GM13976 (cell line): Measurements from ENCODE around the gene ZAP70.

Experiments
- DNase-seq: peaks from one replicate; pipeline ENCODE4 v3.0.0; 2012; ENCODE audit warnings: low spot score
- CTCF ChIP-seq: IDR thresholded peaks from 2 replicates; pipeline ENCODE4 v1.5.1; 2012; ENCODE audit warnings: borderline replicate concordance, mild to moderate bottlenecking; ENCODE audit not compliant: insufficient read depth; ENCODE audit errors: extremely low read depth, missing control alignments, control extremely low read depth
- in situ Hi-C: fragments of 300-500 bp; cut with MboI; formaldehyde crosslinking; loops from one replicate; pipeline ENCODE4 v1.12.0; 2022; ENCODE audit warnings: low sequenced_read_pairs, mixed read lengths, inconsistent platforms; ENCODE audit not compliant: unreplicated experiment

The ZAP70 gene

GRCh38 chr2:97716695-97717612, 3.6 kb downstream of the ZAP70 start:
- no peak for DNase-seq
- TF ChIP-seq CTCF, result no peak
- in situ Hi-C loops, result no loop called here

- no peak for TF ChIP-seq CTCF
- no peak for DNase-seq
- in situ Hi-C loops, result no loop called here
These were observed 4.2 kb downstream of the ZAP70 start for GRCh38 chr2:97717613-97717995.

GRCh38 chr2:97718051-97718882, 4.9 kb downstream of the ZAP70 start:
- in situ Hi-C loops, result no loop called here
- peak; percentile 77 for DNase-seq
- TF ChIP-seq CTCF, result no peak

GRCh38 chr2:97718942-97719341, 5.6 kb downstream of the ZAP70 start:
- DNase-seq, result no peak
- no peak for TF ChIP-seq CTCF
- in situ Hi-C loops, result no loop called here

GRCh38 chr2:97719362-97720155, 6.2 kb downstream of the ZAP70 start:
- no peak for DNase-seq
- in situ Hi-C loops, result no loop called here
- TF ChIP-seq CTCF, result no peak

GRCh38 chr2:97720746-97721145, 7.4 kb downstream of the ZAP70 start:
- no peak for TF ChIP-seq CTCF
- in situ Hi-C loops, result no loop called here
- no peak for DNase-seq
